Suppressor macrophage (primary cell): ENCODE results near the gene TWNK.

Source experiments
- DNase-seq, 4 experiments: peaks; one replicate each; pipeline ENCODE4 v3.0.0-alpha.2; 2020 to 2022

TWNK gene

DNA sequence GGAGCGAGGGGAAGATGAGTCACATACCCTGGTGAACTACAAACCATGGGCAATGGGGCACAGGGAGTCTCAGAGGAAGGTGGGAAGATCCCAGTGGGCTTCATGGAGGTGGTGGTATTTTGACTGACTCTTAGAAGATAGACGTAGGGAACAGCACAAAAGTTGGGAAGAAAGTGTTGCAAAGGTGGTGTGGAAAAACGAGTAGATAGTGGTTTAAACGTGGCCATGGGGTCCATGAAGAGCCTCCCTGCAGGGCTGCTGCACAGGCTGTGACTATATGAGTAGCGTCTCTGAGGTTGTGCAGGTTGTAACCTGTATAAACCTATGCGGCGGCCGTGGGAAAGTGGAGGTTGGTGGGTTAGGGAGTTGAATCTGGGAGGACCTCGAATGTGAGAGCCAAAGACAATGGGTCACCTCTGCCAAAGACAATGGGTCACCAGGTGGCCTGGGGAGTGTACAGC, 26.1 kb downstream of the TWNK start:
- no peak for DNase-seq

DNA sequence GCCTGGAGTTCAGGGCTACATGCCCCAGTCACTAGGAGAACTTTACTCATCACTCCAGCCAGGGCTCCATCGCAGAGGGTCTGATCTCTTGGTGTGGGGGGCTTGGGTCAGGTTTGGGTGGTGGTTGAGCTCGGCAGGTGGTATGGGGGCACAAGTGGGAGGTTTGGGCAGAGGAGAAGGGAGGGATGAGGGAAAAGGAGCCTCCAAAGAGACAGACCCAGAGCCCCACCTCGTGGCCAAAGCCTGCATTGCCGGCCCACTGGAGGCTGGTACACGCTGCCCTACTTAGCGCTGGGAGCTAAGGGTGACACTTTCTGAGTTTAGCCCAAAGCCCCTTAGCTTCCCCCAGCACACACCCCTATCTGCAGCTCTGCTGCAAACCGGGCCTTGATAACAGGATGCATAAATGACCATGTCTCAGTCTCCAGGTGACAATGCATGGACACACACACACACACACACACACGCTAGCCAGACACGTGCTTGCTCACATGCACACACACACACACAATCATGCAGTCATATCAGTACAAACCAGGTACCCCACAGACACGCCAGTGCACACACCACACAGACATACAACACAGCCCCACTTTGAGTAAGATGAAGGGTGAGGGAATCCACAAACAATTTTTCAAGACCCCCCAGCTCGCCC, 27.0 kb downstream of the TWNK start:
- peak; percentile 75 to 88 (median 86) for DNase-seq

DNA sequence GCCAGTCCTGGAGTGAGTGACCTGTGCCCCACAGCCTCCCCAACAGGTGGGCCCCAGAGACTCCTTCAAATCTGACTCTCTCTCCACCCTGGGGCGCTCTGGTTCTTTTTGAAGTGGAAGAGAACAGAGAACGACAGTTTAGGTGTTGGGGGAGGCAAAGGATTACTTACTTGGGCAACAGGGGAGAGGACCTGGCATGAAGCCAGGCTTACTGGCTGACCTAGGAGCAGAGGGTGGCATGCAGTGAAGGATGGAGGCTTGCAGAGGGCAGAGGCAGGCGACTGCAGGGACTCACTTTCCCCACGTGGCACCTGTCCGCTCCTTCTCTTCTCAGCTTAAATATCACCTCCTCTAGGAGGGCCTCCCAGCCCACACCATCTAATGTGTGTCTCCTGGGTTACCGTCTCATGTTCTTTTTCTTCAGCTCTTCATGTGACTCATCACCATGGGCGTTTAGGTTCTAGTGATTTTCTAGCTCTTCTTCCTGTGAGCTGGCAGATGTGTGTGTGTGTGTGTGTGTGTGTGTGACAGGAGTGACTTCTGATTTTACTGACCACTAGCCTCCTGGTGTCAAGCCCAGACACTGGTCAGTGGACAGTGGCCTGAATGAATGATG, 27.7 kb downstream of the TWNK start:
- peak; percentile 40 to 79 (median 48) for DNase-seq

DNA sequence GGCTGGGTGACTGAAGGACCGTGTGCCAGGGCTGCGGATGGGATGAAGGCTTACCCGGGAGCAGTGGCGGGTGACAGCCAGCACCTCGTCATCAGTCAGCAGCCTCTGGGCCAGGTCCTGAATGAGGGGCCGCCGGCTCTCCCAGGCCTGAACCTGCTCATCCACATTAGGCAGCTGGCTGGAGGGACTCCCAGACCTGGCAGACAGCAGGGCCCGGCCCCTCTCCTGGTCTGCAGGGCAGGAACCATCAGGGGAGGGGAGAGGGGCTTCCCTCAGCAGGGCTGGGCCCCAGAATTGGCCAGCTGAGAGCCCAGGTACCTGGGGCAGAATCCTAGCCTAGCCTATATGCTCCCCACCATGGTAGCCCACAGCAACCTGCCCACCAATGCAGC, 28.2 kb downstream of the TWNK start:
- DNase-seq: no peak

DNA sequence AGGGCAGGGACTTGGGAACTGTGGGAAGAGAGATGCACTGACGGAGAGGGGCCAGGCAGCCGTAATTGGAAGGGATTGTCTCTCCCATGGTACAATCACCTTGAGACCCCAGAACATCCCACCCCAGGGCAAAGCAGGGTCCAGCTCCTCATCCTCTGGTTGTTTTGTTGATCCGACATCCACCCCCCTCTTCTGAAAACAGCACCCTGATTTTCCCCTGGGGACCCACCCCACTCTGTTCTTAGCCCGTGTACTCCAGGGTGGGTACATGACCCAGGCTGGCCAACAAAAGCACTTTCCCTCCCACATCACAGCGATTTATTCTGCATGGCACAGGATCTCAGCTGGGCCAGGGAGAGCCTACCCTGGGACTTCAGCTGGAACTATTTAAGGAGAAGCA, 29.5 kb downstream of the TWNK start:
- DNase-seq: no peak

DNA sequence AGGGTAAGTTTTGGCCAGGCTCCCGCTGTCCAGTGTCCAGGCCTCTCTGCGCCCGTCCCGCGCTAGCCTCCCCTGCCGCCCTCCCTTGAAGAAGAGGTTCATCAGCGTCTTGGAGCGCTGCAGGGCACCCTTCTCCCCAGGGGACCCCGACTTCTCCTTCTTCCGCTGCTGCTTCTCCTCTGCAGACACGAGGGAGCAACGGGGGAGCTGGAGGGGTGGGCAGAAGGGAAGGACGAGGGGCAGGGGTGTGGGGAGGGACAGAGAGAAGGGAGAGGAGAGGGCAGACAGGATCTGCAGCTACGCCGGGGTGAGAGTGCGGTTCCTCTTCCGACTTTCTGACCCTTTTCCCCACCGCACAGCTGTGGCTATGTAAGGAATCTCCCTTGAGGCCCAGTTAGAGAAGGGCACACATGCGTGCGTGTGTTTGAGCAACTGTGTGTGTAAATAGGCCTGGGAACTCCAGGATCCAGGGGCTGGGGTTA, 30.8 kb downstream of the TWNK start:
- DNase-seq: peak; percentile 58 to 73 (median 70)

DNA sequence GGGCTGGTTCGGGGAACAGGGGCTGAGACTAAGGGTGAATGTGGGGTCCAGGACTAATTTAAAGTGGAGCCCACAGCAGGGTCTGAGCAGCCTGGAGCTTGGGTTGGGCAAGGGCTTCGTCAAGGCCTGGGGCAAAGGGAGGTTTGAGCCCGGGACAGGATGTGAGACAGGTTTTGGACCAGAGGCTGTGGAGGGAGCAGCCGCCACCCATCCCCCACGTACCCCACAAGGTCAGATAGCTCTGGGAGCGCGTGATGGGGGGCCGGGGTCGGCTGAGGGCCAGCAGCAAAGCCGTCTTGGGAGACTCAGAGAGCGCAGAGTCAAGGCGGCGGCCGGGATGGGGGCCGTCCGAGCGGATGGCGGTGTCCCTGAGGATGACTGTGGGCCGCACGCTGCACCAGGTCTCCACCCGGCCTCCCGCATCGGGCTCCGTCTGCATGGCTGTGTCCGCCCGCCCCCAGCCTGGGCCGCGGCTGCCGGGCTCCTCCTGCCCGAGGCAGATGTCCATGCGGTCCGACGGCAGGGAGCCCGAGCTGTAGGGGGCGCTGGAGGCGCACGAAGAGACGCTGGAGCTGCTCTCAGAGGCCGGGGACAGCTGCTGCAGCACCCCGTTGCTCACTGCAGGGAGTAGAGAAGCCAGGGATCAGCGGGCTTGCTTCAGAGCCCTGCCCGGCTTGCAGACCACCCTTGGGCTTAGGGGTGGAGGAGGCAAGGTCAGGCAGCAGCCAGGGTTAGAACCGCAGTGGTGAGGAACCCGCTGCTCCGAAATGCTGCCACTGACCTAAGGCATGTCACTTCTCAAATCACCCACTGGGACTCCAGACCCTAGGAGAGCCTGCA, 31.5 kb downstream of the TWNK start:
- DNase-seq: peak; percentile 87 to 94 (median 91)

DNA sequence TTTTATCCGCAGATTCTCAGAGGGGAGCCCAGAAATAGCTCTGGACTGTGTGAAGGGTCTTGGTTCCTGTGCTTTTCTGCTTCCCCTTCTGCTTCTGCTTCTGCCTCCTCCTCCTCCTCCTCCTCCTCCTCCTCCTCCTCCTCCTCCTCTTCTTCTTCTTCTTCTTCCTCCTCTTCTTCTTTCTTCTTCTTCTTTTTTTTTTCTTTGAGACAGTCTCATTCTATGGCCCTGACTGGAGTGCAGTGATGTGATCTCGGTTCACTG, 32.0 kb downstream of the TWNK start:
- no peak for DNase-seq

DNA sequence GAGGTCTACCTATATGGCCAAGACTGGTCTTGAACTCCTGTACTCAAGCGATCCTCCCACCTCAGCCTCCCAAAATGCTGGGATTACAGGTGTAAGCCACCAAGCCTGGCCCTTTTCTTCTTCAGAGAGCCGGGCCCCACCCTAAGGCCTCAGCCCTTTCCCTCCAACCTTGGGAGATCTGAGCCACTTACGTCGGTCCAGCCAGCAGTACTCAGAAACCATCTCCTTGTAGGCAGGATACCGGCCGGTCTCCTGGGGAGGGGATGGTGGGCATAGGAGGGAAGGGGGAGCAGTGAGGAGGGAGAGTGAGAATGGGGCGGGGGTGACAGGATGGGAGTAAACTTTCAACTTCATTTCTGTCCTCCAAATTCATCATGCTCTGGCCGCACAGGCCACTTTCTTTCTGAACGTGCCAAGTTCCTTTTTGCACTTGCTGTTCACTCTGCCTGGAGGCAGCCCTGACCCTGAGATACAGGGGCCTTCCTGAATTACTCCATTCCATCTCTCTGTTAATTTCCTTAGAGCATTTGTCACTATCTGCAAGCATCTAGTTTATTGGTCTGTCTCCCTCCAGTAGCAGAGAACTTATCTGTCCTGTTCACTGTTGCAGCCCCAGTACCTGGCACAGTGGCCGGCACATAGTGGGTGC, 33.2 kb downstream of the TWNK start:
- DNase-seq: peak in 3 of 4 experiments; percentile 36 to 45 (median 36)

DNA sequence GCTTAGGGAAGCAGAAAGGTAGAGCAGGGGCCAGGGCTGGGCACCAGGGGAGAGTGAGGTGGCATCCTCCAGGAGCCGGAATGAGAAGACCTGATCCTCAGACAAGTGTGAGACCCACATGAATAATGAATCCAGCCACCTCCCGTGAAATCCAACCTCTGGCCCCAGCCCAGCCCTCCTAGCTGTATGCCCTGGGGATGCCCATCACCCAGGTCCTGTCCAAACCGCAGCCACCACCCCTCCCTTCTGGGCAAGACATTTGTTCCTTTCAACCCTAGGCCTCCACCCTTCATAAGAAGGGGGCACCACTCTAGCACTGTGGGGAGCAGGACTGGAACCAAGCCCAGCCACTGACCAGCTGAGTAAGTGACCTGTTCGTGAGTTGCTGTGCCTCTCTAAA, 33.9 kb downstream of the TWNK start:
- no peak for DNase-seq

DNA sequence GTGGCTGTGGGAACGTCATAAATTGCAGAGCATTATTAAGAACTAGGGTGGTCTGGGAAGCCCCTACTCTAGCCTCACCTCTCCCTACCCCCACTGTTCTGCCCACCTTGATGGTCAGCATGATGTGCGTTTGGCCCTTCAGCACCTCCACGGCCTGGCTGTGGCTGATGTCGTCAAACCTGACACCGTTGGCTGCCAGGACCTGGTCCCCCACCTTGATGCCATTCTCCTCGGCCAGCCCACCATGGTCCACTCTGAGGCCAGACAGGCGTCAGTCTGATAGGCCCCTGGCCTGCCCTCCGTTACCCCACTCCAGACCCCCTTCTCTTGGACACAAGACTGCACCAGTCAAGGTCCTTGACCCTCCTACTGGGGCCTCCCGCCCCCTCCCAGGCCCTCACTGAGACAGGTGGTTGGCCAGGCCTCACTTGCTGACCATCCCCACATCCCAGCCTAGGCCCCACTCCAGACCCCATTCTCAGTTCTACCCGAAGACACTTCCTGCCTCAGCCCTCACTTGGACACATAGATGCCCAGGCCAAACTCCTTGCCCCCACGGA, 34.4 kb downstream of the TWNK start:
- DNase-seq: no peak

DNA sequence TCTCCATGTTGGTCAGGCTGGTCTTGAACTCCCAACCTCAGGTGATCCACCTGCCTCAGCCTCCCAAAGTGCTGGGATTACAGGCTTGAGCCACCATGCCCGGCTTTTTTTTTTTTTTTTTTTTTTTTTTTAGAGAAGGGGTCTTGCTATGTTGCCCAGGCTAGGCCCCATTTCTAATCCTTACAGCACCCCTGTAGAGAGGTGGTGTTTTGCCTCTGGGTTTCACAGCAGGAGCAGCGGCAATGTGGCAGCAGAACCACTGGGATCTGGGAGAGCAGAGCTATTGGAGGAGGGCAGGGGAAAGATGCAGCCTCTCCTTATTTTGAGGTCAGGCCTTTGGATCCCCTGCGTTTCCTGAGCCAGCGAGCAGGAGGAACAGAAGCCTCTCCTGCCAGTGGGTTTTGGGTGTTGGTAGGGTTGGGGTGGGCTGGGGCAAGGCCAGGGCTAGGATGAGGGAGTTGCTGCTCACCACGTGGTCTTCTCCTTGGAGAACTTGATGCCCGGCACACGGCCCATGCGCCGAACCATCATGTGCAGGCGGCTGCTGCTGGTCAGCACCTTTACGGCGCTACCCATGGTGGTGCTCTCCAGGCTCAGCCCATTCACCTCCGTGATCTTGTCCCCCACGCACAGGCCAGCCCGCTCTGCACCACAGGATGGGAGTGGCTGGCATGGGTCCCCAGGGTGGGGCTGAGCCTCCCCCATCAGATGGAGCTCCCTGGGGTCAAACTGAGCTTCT, 35.8 kb downstream of the TWNK start:
- no peak for DNase-seq

DNA sequence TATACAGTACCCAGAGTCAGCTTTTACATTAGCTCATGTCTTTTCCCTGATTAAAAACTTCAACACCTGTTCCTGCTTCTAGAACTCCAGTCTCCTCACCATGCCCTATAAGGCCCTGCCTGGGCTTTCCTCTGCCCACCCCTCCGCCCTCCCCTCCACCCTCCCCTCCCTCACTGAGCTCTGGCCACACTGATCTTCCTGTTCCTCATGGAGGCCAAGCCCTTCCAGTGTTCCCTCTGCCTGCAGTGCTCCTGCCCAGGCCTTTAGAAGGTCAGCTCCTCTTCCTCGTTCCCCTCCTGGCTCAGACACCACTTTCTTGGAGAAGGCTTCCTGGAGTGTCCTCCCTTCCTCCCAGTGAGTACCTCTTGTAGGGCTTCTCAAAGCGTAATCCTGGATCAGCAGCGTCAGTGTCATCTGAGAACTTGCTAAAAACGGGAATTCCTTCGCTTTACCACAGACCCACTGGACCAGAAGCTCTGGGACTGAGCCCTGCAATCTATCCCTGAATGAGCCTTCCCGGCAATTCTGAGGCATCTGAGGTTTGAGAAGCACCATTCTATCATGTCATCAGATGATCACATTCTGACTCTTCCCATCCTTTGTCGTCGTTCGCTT, 39.9 kb downstream of the TWNK start:
- peak; percentile 20 to 62 (median 48) for DNase-seq

DNA sequence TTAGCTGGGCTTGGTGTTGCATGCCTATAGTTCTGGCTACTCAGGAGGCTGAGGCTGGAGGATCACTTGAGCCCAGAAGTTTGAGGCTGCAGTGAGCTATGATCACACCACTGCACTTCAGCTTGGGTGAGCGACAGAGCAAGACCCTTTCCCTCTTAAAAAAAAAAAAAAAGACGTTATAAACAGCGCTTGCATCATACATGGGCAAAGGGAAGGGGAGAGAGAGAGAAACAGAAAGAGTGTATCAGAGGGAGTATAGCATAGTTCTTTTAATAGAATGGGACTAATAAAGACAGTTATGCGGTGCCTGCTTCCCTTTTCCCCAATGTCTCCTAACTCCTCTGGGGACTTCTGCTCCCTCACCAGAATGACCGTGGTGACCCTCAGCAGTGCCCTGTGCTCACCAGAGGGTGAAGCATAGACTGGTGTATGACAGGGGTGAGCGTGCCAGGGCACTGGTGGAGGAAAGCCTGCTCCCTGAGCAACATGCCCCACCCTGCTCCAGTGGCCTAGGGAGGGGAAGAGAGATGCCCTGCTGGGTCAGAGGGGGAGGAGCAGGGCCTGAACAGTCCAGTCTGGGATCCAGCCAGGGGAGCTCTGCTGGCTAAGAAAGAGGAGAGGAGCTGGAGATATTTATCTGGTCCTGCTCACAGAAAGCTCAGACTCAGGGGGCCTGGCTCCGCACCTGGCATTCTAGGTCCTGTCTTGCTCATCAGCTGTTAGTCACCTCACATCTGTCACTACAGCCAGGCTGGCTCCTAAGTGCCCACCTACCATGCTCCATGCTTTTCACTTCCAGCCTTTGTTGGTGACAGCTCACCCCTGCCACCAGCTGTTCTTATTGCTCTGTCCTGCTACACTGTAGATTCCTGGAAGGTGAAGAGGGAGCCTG, 41.3 kb downstream of the TWNK start:
- DNase-seq: peak; percentile 68 to 88 (median 74)

DNA sequence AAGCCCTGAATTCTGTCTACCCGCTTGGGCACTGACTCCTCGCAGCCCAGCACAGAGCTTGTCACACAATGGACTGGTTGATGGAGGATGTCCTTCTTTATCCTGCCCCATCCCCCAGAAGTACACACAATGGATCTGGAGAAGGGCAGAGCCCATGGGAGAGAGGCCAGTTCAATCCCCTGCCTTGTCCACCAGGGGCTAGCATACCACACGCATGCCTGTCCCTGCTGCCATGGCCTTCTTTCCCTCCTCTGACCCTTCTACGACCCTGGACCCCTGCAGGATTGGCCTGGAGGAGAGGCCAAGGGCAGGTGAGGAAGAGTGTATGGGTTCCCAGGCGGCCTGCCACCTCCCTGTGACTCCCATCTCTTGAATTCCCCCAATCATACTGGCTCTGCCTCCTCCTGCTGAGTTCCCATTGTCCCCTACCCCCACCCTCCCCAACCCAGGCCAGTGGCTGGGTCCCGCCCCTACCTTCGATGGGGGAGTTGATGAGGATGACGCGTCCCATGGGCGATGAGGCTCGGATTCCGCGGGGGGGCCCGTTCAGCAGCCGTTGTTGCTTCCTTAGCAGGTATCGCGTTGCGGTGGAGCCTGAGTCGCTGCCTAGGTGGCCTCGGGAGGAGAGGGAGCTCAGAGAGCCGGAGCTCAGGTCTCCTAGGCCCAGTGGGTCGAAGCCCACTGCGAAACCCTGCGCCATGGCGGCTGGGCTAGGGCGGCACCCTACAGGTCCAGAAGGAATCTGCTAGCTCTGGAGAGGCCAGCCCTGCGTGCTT, 42.4 kb downstream of the TWNK start:
- no peak for DNase-seq

DNA sequence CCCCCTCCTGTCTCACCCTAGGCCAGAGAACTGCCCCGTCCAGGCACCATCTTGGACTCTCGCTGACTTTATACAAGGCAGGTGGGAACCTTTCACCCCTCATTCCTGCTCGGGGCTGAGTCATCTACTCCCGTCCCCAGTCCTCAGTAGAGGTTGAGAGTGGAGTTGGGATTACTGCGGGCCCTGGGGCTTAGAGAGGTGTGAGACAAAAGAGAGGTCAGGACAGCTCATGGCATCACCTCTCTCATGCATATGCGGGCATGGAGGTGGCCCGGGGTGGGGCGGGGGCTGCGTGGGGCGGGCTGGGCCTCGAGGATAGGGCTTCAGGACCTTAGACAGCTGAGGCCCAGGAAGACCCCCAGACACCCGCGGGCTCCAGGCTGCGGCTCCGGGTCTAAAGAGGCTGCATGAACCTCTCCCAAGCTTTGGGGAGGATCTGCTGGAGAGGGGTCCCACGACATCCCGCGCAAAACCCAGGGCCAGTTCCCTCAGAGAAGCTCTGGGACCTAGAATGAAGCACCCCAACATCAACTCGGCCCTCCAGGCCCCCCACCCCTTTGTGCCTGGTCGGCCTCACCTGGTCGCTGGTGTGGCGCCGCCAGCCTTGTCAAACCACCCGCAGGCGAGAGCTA, 43.3 kb downstream of the TWNK start:
- DNase-seq: no peak

DNA sequence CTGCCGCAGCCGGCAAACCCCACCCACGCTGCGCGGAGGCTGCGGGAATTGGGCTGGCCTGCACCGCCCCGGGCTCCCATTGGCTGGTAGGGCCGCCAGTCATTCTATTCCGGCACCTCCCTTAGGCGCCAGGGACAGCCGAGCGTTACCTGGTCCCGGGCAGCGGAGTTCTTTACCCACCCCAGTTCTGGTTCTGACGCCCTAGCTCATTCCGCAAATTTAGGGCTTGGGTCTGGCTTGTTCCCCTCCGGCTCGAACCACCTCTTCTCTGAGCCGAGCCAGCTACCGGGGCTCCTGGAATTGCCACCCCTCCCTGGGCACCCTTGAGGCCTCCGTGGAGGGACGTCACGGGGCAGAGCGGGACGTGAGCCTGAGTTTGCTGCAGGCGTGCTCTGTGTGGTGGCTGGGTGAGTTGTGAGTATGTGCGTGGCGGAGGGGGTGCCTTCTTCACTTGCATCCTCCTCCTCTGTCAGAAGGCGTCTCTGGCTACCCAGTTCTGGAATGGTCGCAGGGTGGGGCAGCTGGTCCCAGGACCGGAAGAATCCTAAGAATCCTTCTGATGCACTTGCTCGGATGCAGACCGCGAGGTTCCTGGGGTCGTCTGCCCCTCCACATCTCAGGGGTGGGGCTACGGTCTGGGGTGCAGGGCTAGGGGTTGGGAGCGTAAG, 43.9 kb downstream of the TWNK start, which contains the start of the genes PDZD7 and SFXN3:
Gene PDZD7 (minus strand): TSS at position 2 of the 668 bp plus-strand sequence. CDS start 910 bp downstream, outside the sequence.
Gene SFXN3 (plus strand): TSS at position 107 of the 668 bp plus-strand sequence. CDS start 3,461 bp downstream, outside the sequence.
- DNase-seq: peak; percentile 96 to 100 (median 96)
